ENCODE data around the gene PPP2R1A.
A peak's percentile ranks its signal among the peaks of the same experiment; 100 is the strongest.
"Not testable (repeated sequence)": the region's sequence is repeated elsewhere in the genome, so short reads cannot be mapped to it uniquely, and the experiment has no call there.

Gene PPP2R1A

GRCh38 chr19:52248241-52248640 is 58.4 kb downstream of the PPP2R1A start:
- no peak for DNase-seq

DNA sequence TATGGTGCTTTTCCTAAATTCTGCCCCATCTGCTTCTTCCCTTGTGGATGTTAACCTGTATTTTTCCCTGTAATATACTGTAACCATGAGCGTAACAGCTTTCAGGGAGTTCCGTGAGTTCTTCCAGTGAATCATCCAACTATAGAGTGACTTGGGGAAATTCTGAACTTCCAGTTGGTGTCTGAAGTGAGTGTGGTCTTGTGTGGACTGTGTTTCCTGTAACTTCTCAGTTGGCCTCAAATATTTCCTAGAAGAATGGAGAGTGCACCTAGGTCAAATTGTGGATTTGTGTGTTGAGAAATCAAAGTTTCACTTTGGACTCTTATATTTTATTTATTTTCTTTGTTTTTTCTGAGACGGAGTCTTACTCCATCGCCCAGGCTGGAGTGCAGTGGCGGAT is 68.6 kb downstream of the PPP2R1A start:
- no peak for DNase-seq

- DNase-seq = not testable (repeated sequence)
These were observed 75.7 kb downstream of the PPP2R1A start for GRCh38 chr19:52265556-52265955.

DNA sequence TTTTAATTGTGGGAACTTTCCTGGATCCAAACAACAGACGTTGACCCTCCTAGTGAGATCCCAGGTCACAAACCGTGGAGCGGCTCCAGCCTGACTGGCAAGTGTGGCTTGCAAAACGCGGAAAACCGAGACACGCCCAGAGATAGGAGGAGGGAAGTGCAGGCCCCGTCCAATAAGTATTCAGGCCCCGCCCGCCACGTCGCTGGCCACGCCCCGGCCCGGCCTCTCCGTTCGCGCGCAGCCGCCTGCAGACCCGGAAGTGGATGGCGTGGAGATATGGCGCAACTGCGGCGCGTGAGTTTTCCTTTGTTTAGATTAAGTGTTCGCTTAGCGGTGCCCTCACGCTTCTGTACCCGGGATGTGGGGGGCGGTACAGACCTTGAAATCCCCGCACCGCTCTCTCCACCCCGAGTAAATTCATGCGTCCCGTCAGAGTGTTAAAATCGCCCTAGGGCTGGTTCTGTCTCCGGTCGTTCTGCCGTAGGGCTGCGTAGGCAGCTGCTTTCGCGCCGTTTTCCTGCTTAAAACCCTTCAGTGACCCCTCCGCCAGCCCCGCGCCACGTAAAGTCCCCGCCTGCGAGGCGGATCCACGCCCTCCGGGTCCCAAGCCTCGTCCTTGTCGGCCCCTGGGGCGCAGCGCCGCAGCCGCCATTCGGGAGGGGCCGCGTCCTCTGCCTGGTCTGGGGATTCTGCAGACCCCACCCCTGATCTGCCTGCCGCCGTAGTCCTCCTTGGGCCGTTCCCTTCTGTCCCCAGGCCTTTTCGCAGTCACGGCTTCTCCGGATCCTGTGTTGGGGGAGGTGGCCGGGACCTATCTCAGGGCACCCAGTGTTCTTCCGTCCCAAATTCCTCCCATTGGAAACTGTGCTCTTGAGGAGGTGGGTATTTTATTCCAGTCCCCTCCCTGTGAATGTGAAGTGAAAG is 79.7 kb downstream of the PPP2R1A start, which contains the start of gene ZNF766:
TSS of gene ZNF766 (plus strand) at position 250 of the 924 bp plus-strand sequence. CDS start at position 277, 27 bp downstream.
- DNase-seq = peak; percentile 98

GRCh38 chr19:52270266-52270885 is 80.5 kb downstream of the PPP2R1A start:
- DNase-seq = no peak

DNA sequence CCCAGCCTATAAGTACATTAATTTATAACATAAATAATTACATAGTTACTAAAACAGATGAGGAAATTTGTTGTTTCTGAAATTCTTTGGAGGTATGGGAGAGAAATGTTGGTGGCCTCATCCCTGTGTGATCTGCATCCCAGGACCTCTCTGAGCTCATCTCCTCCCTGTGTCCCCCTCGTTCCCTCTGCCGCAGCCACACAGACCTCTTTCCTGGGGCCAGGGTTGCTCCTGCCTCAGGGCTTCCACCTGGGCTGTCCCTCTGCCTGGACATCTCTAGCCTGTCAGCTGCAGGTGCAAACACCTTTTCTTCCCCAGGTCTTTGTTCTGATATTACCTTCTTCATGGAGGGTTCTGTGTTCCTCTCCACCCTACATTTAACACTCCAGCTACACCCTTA is 83.4 kb downstream of the PPP2R1A start:
- DNase-seq = no peak

GRCh38 chr19:52274191-52274590 is 84.3 kb downstream of the PPP2R1A start:
- DNase-seq = no peak

DNA sequence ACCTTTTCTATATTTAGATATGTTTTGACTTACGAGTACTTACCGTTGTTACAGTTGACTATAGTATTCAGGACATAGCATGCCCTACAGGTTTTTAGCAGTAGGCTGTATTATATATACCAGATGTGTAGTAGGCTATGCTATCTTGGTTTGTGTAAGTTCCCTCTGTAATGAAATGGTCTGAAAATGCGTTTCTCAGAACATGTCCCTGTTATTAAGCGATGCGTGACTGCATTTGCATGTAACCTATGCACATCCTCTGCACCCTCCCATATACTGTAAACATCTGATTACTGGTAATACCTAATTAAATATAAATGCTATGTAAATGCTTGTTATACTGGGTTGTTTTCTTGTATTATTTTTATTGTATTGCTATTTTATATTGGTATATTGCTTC is 86.1 kb downstream of the PPP2R1A start:
- DNase-seq = no peak

DNA sequence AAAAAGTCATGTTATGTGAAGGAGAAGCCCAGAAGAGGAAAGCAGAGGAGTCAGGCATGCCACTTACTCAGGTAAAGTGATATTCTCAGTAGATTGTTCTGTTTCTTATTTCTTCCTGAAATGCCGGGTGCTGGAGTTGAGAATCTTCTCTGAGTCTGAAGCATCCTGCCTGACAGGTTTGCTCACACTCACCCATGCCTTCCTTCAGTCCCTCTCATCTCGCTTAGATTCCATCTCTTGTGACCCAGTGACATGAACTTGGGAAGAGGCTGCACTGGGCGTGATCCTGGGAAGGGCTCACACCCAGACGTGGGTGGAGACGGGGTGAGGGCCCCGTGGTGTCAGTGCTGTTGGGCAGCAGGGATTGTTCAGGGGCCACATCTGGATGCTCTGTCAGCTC is 87.6 kb downstream of the PPP2R1A start:
- DNase-seq = no peak

Measured in activated CD8-positive, alpha-beta memory T cell treated with anti-CD3 and anti-CD28 coated beads, Interleukin-2, amount 50 U/mL, for 48 hours (primary cell).